ENCODE measurements around the gene CRTC2. TPM values are rescaled to one million over a fixed set of nuclear protein-coding genes. Genes with fewer than 3 reads are reported as not detected.
"Not testable (repeated sequence)": the region's sequence is repeated elsewhere in the genome, so short reads cannot be mapped to it uniquely, and the experiment has no call there.

Gene CRTC2, protein sequence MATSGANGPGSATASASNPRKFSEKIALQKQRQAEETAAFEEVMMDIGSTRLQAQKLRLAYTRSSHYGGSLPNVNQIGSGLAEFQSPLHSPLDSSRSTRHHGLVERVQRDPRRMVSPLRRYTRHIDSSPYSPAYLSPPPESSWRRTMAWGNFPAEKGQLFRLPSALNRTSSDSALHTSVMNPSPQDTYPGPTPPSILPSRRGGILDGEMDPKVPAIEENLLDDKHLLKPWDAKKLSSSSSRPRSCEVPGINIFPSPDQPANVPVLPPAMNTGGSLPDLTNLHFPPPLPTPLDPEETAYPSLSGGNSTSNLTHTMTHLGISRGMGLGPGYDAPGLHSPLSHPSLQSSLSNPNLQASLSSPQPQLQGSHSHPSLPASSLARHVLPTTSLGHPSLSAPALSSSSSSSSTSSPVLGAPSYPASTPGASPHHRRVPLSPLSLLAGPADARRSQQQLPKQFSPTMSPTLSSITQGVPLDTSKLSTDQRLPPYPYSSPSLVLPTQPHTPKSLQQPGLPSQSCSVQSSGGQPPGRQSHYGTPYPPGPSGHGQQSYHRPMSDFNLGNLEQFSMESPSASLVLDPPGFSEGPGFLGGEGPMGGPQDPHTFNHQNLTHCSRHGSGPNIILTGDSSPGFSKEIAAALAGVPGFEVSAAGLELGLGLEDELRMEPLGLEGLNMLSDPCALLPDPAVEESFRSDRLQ
- 23.3 TPM for polyA plus RNA-seq (ENCODE audit: insufficient read length)

- DNase-seq: peak; percentile 98
Measured at GRCh38 chr1:153958111-153958960, at the start of gene CRTC2. Gene CRTC2 (minus strand): TSS chr1:153958612. CDS start chr1:153958497, 115 bp downstream.

- DNase-seq: no peak
Measured at GRCh38 chr1:154006136-154006535, 47.7 kb upstream of the CRTC2 start.

- DNase-seq: no peak
Measured at GRCh38 chr1:154000420-154000819, 42.0 kb upstream of the CRTC2 start.

GRCh38 chr1:153996882-153997281 is 38.5 kb upstream of the CRTC2 start:
- DNase-seq: not testable (repeated sequence)

GRCh38 chr1:153995640-153996039 is 37.2 kb upstream of the CRTC2 start:
- DNase-seq: no peak

DNA sequence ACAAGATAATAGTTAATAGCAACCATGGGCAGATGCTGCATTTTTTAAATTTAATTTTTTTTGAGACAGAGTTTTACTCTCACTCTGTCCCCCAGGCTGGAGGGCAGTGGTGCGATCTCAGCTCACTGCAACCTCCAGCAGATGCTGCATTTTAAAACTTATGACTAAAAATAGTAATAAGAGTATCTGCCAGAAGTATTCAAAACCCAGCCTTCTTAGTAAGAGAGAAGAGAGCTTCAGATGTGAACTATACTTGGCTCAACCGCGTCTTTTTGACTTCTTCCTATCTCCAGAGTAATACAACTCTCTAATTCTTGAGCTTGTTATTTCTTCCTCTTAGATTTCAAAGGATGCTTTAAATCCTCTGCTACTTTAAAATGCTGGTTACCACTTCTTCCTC is 36.8 kb upstream of the CRTC2 start:
- DNase-seq: no peak

- no peak for DNase-seq
Measured at GRCh38 chr1:153991806-153992205, 33.4 kb upstream of the CRTC2 start.

GRCh38 chr1:153991151-153991630 is 32.8 kb upstream of the CRTC2 start:
- no peak for DNase-seq

- peak; percentile 96 for DNase-seq
Measured at GRCh38 chr1:153990468-153991150, 32.2 kb upstream of the CRTC2 start, which contains the start of gene RPS27. Gene RPS27 (plus strand): TSS chr1:153990762. CDS start chr1:153990797, 35 bp downstream.

GRCh38 chr1:153987621-153988020 is 29.2 kb upstream of the CRTC2 start:
- DNase-seq: no peak

DNA sequence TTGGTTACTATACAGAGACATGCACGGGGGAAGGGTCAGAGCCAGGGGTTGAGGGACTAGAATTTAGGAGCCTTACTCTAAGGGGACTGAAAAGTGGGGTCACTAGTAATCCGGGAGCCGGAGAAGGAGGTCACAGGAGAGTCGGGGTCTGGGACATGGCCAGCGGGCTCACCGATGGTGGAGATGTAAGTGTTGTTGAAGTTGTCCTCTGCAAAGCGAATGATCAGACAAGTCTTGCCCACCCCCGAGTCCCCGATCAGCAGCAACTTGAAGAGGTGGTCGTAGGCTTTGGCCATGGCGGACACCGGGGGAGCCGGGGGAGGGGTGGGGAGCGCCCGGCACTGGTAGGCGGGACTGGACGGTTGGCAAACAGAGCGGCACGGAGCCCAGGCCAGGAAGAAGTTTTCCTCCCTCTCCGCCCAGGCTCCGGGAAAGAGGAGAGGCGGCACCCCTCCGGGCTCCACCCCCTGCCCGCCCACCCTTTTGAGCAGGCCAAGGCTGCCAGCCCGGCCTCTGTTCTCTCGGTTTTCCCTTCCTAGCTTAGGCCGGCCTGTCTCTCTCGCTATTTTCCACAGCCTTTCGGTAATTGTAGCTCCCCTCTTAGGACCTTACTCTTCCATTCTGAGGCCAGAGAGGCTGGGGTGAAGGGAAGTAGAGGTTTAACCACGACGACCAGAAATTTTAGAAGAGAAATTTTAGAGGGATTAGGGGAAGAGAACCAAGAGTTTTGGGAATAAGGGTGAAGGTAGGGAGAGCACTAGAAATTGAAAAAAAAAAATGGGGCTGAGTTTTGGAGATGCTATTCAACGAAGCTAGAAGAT is 27.7 kb upstream of the CRTC2 start, which contains the start of gene RAB13:
TSS of gene RAB13 (minus strand) at position 399 of the 821 bp plus-strand sequence. CDS start at position 296, 103 bp downstream.
- peak; percentile 82 for DNase-seq

- peak; percentile 54 for DNase-seq
Measured at GRCh38 chr1:153985341-153985912, 27.0 kb upstream of the CRTC2 start.

DNA sequence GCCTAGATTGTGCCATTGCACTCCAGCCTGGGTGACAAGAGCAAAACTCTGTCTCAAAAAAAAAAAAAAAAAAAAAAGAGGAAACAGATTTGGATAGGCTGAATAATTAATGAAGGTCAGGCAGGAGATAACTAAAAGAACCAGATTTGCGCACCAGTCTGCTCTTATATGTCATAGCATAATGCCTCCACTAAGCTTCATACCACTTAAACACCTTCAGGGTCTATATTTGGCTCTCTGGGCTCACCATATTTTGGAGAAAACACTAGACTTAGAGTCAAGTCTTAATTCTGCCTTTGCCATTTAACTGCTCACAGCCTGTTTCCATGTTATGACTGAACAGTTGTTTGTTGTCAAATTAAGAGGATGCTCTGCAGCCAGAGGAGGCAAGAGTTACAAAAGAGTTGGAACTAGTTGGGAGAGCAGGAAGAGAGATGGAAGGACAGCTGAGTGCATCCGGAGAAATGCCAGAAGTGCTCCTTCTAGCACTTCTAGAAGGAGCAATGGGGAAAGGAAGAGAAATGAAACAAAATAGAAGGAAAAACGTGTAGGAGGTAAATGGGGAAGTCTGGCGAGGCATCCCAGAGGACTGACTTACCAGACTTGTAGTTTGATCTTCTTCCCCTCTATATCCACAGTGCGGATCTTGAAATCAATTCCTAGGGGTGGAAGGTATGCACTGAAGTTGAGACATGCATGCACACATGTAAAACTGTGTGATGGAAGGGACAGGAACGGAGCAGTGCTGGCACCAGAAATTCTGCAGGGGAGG is 25.9 kb upstream of the CRTC2 start:
- no peak for DNase-seq

DNA sequence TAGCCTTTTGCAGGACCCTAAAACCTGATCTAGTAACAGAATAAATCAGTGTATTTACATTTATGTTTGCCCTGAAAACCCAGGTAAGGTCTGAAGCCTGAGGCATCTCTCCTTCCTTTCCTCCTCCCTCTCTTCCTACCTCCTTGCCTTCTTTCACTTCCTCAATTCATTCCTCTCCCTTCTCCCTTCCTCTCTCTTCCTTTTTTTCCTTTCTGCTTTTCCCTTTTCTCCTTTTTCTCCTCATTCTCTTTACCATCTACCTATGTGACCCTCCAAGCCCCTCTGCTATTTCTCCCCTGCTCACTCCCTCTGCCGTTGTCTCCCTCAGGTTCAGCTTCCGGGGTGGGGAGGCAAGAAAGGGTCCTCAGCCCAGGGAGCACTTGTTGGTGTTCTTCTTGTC is 23.3 kb upstream of the CRTC2 start:
- DNase-seq: not testable (repeated sequence)

DNA sequence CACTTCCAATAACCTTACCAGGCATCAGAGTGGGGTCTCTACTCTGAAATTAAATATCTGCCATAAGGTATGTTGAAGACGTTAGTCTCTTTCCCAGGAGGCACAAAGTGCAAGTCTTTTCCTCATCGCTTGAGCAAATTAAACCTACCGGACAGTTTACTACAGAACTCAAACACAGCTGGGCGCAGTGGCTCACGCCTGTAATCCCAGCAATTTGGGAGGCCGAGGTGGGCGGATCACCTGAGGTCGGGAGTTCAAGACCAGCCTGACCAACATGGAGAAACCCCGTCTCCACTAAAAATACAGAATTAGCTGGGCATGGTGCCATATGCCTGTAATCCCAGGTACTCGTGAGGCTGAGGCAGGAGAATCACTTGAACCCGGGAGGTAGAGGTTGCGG is 20.7 kb upstream of the CRTC2 start:
- not testable (repeated sequence) for DNase-seq

GRCh38 chr1:153978274-153978909 is 20.0 kb upstream of the CRTC2 start:
- DNase-seq: no peak

- DNase-seq: peak; percentile 89
Measured at GRCh38 chr1:153977250-153978240, 19.1 kb upstream of the CRTC2 start, which contains the start of gene JTB. Gene JTB (minus strand): TSS chr1:153977674. CDS start chr1:153977252, 422 bp downstream.

DNA sequence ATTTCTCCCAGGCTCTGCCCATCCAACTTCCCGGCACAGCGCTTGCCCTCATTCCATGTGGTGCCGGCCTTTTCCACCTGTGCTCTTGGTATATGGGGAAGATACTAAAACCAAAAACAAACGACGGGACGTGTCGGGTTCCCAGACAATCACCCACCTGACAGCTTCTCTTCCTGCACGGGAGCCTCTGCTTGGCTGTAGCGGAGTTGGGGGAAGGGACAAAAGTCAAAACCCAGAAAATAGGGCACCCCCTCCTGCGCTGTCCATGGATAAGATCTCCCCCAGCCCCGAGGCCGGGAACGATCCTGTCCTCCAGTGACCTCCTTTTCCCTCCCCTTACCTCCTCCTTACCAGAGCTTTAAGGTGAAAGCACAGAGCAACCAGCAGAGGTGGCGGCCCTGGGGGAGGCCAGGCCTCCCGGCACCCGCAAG is 18.4 kb upstream of the CRTC2 start:
- no peak for DNase-seq

All from hindlimb muscle (tissue), 1 donor.